OCI-LY1 (cell line): ENCODE measurements around the gene ARHGEF37.

Source experiments
- H2AFZ ChIP-seq: fragments of 200-600 bp; sonication (generic), shearing (Covaris generic); 2 replicates; pipeline ENCODE4 v1.6.0; 2014; ENCODE audit warnings: antibody characterized with exemption, mild to moderate bottlenecking, low read length
- H3F3A ChIP-seq: fragments of 200-600 bp; sonication (generic), shearing (Covaris generic); 2 replicates; pipeline ENCODE4 v1.6.0; 2014; ENCODE audit warnings: mild to moderate bottlenecking, antibody characterized with exemption, low read length, moderate library complexity; ENCODE audit not compliant: insufficient read depth
- H3K27ac ChIP-seq: fragments of 200-600 bp; sonication (generic); 2 replicates; pipeline ENCODE4 v1.5.1; 2014; ENCODE audit warnings: low read length, mixed run types, mild to moderate bottlenecking, low read depth; ENCODE audit not compliant: poor library complexity, severe bottlenecking
- H3K27me3 ChIP-seq: fragments of 200-600 bp; sonication (generic); 2 replicates; pipeline ENCODE4 v1.6.0; 2014; ENCODE audit warnings: antibody characterized with exemption, mild to moderate bottlenecking, low read length, moderate library complexity; ENCODE audit not compliant: insufficient read depth
- H3K36me3 ChIP-seq: fragments of 200-600 bp; sonication (generic); 2 replicates; pipeline ENCODE4 v1.6.1; 2014; ENCODE audit warnings: mild to moderate bottlenecking, antibody characterized with exemption, low read length, moderate library complexity, mixed read lengths; ENCODE audit not compliant: insufficient read depth
- H3K4me1 ChIP-seq: fragments of 200-600 bp; sonication (generic); 2 replicates; pipeline ENCODE4 v1.5.1; 2014; ENCODE audit warnings: mild to moderate bottlenecking, low read length, moderate library complexity; ENCODE audit not compliant: insufficient read depth, severe bottlenecking
- H3K4me2 ChIP-seq: fragments of 200-600 bp; sonication (generic), shearing (Covaris generic); 2 replicates; pipeline ENCODE4 v1.6.1; 2014; ENCODE audit warnings: low read length
- H3K4me3 ChIP-seq: fragments of 200-600 bp; sonication (generic); 2 replicates; pipeline ENCODE4 v1.5.1; 2014; ENCODE audit warnings: low read length, low read depth, mild to moderate bottlenecking, mixed read lengths; ENCODE audit not compliant: poor library complexity, severe bottlenecking
- H3K79me2 ChIP-seq: fragments of 200-600 bp; shearing (Covaris generic); 2 replicates; pipeline ENCODE4 v1.6.1; 2016; ENCODE audit warnings: mixed run types, low read length, mixed read lengths; ENCODE audit not compliant: insufficient read depth
- H3K9ac ChIP-seq: fragments of 200-600 bp; sonication (generic), shearing (Covaris generic); 2 replicates; pipeline ENCODE4 v1.6.1; 2014; ENCODE audit warnings: mild to moderate bottlenecking, low read length, mixed read lengths
- H3K9me2 ChIP-seq: fragments of 200-600 bp; sonication (generic), shearing (Covaris generic); 2 replicates; pipeline ENCODE4 v1.6.1; 2014; ENCODE audit warnings: low read depth, mild to moderate bottlenecking, low read length, mixed read lengths
- H3K9me3 ChIP-seq: fragments of 200-600 bp; shearing (Covaris generic); 2 replicates; pipeline ENCODE4 v1.6.1; 2014; ENCODE audit warnings: low read length, mixed read lengths
- H4K20me1 ChIP-seq: fragments of 200-600 bp; sonication (generic), shearing (Covaris generic); 2 replicates; pipeline ENCODE4 v1.6.0; 2016; ENCODE audit warnings: mild to moderate bottlenecking, low read length; ENCODE audit not compliant: insufficient read depth
- EZH2 ChIP-seq: fragments of 200-600 bp; sonication (generic), shearing (Covaris generic); IDR thresholded peaks from 2 replicates; pipeline ENCODE4 v1.8.0; 2017; ENCODE audit warnings: borderline replicate concordance, mixed run types, mild to moderate bottlenecking, antibody characterized with exemption, low read length, moderate library complexity, mixed read lengths
- TF ChIP-seq, protein P1 (sequence below): fragments of 200-600 bp; sonication (generic), shearing (Covaris generic); IDR thresholded peaks from 2 replicates; pipeline ENCODE4 v1.5.1; 2017; ENCODE audit warnings: mild to moderate bottlenecking, antibody characterized with exemption, low read length, moderate library complexity, mixed read lengths

The ARHGEF37 gene

DNA sequence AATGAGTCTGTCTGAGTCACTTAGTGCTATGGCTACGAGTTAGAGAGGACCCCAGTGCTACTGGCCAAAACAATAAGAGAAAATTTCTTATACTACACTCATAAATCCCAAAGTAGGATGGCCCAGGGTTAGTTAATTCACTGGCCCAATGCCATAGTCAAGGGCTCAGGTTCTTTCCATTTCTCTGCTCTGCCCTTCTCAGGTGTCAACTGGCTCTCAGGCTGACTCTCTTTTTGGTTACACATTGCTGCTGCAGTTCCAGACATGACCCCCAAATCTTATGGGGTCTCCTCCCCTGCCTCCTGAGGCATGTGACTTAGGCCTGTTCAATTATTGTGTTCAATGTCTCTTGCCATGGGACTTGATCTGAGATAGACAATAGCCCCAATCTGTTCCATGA, 70.4 kb downstream of the ARHGEF37 start:
- Histone ChIP-seq H3K79me2 (no peaks in the 10 kb centered on the region), H2AFZ (no peak overlapping the region), H3K9ac (no peak overlapping the region), H4K20me1 (no peaks in the 10 kb centered on the region), H3K9me2 (no peaks in the 10 kb centered on the region), H3K36me3 (no peaks in the 10 kb centered on the region), H3K27ac (no peak overlapping the region), H3K9me3 (0 out of 2 replicates have a peak, but pooled peaks cover under 1% of the 10 kb centered on the region), H3K4me1 (peaks cover 24% of the 10 kb centered on the region), H3K4me3 (no peak overlapping the region), H3K4me2 (no peak overlapping the region), H3K27me3 (no peaks in the 10 kb centered on the region), H3F3A (no peaks in the 10 kb centered on the region)
- no peak for TF ChIP-seq EZH2
- TF ChIP-seq, protein P1, sequence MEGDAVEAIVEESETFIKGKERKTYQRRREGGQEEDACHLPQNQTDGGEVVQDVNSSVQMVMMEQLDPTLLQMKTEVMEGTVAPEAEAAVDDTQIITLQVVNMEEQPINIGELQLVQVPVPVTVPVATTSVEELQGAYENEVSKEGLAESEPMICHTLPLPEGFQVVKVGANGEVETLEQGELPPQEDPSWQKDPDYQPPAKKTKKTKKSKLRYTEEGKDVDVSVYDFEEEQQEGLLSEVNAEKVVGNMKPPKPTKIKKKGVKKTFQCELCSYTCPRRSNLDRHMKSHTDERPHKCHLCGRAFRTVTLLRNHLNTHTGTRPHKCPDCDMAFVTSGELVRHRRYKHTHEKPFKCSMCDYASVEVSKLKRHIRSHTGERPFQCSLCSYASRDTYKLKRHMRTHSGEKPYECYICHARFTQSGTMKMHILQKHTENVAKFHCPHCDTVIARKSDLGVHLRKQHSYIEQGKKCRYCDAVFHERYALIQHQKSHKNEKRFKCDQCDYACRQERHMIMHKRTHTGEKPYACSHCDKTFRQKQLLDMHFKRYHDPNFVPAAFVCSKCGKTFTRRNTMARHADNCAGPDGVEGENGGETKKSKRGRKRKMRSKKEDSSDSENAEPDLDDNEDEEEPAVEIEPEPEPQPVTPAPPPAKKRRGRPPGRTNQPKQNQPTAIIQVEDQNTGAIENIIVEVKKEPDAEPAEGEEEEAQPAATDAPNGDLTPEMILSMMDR: no peak

DNA sequence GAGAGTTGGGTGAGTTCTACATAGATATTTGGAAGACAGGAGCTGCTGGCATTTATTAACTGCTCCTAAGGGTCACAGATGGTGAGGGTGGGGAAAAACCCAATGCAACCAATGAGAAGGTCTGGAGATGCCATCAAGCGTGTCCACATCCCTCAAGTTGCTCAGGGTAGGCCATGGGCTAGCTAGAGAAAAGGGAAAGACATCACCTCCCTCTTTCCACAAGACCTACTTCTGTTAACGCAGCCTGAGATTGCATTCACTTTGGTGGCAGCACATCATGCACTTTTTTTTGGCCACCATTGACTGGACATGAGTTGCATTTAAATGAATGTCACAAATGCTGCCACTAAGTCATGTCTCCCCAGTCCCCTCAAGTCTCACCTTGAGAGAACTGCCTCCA, 71.4 kb downstream of the ARHGEF37 start:
- Histone ChIP-seq H3F3A (no peaks in the 10 kb centered on the region), H4K20me1 (no peaks in the 10 kb centered on the region), H3K27me3 (peaks cover 5% of the 10 kb centered on the region; the same call in 1 of the 2 replicates), H3K9me2 (no peaks in the 10 kb centered on the region), H3K4me3 (no peak overlapping the region), H2AFZ (no peak overlapping the region), H3K4me1 (peaks cover 14% of the 10 kb centered on the region), H3K36me3 (no peaks in the 10 kb centered on the region), H3K9ac (no peak overlapping the region), H3K27ac (no peak overlapping the region), H3K9me3 (peaks cover 4% of the 10 kb centered on the region; the same call in 1 of the 2 replicates), H3K4me2 (no peak overlapping the region), H3K79me2 (no peaks in the 10 kb centered on the region)
- no peak for TF ChIP-seq EZH2
- TF ChIP-seq, protein P1: no peak

DNA sequence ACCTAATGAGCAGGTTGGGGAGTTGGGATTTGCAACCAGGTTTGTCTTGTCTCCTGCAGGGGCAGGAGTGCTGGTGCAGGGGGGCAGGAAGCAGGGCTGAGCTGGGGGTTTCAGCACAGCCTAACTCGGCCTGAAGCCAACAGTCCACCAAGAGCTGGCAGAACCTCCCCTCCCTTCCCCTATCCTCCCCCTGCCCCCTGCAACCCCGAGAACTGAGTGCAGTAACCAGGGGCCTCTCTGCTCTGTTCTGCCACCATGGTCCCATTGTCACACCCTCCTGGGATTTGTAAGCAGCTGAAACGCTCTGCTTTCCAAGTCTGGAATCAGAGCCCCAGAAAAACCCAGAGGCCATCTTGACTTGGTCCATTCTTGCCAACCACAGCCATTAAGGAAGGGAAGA, 72.9 kb downstream of the ARHGEF37 start:
- Histone ChIP-seq H3K79me2 (no peaks in the 10 kb centered on the region), H3K36me3 (no peaks in the 10 kb centered on the region), H3K27ac (no peak overlapping the region), H3K4me1 (peaks cover 7% of the 10 kb centered on the region), H3K4me2 (no peak overlapping the region), H3K9ac (no peak overlapping the region), H4K20me1 (no peaks in the 10 kb centered on the region), H3K9me3 (peaks cover 4% of the 10 kb centered on the region; the same call in 1 of the 2 replicates), H2AFZ (no peak overlapping the region), H3K4me3 (no peak overlapping the region), H3F3A (no peaks in the 10 kb centered on the region), H3K27me3 (peaks cover 6% of the 10 kb centered on the region; the same call in 1 of the 2 replicates), H3K9me2 (no peaks in the 10 kb centered on the region)
- TF ChIP-seq EZH2: no peak
- TF ChIP-seq, protein P1: no peak
